Left kidney (tissue), 8 donors: ENCODE measurements around the gene CCL21. TPM values are rescaled to one million over a fixed set of nuclear protein-coding genes. Genes with fewer than 3 reads are reported as not detected.
"Not testable (repeated sequence)": the region's sequence is repeated elsewhere in the genome, so short reads cannot be mapped to it uniquely, and the experiment has no call there.

Experiments used
- DNase-seq: peaks from one replicate; pipeline ENCODE4 v3.0.0-alpha.2; 2013
- long read RNA-seq, 8 donors: transcript quantifications; one replicate each; lab custom pipeline, GENCODE V29; 2026
- polyA plus RNA-seq: library from polyadenylated mRNA; unstranded; fragments of 120-200 nt; gene quantifications from one replicate; pipeline ENCODE4 v1.2.1, GENCODE V29; 2013; ENCODE audit not compliant: insufficient read length

Gene CCL21
- 18.3 TPM for polyA plus RNA-seq
- long read RNA-seq, donor 1, transcript CCL21-201 (4 exons, 852 nt): major isoform, 15 of 27 reads
- long read RNA-seq, donor 1, partial matches to known transcripts: 8 of 27 reads
- long read RNA-seq, donor 1, other reads (novel, unspliced or antisense): 0 of 27 reads
- long read RNA-seq, donor 2, transcript CCL21-201 (4 exons, 852 nt): major isoform, 12 of 12 reads
- long read RNA-seq, donor 2, partial matches to known transcripts: 0 of 12 reads
- long read RNA-seq, donor 2, other reads (novel, unspliced or antisense): 0 of 12 reads
- long read RNA-seq, donor 3, transcript CCL21-201 (4 exons, 852 nt): major isoform, 12 of 14 reads
- long read RNA-seq, donor 3, partial matches to known transcripts: 0 of 14 reads
- long read RNA-seq, donor 3, other reads (novel, unspliced or antisense): 0 of 14 reads
- long read RNA-seq, donor 4, partial matches to known transcripts: 0 of 2 reads
- long read RNA-seq, donor 4, other reads (novel, unspliced or antisense): 0 of 2 reads
- long read RNA-seq, donor 5, transcript CCL21-201 (4 exons, 852 nt): major isoform, 9 of 10 reads
- long read RNA-seq, donor 5, partial matches to known transcripts: 0 of 10 reads
- long read RNA-seq, donor 5, other reads (novel, unspliced or antisense): 0 of 10 reads
- long read RNA-seq, donor 6, transcript CCL21-201 (4 exons, 852 nt): major isoform, 6 of 11 reads
- long read RNA-seq, donor 6, partial matches to known transcripts: 5 of 11 reads
- long read RNA-seq, donor 6, other reads (novel, unspliced or antisense): 0 of 11 reads
- long read RNA-seq, donor 7, transcript CCL21-201 (4 exons, 852 nt): major isoform, 27 of 36 reads
- long read RNA-seq, donor 7, partial matches to known transcripts: 6 of 36 reads
- long read RNA-seq, donor 7, other reads (novel, unspliced or antisense): 0 of 36 reads
- long read RNA-seq, donor 8, transcript CCL21-201 (4 exons, 852 nt): major isoform, 11 of 12 reads
- long read RNA-seq, donor 8, partial matches to known transcripts: 0 of 12 reads
- long read RNA-seq, donor 8, other reads (novel, unspliced or antisense): 0 of 12 reads

- DNase-seq: no peak
Observed at GRCh38 chr9:34710023-34710422, at the start of gene CCL21. TSS of gene CCL21 (minus strand) at chr9:34710136. CDS start at chr9:34710066, 70 bp downstream.

GRCh38 chr9:34759432-34760134, 49.6 kb upstream of the CCL21 start:
- no peak for DNase-seq

GRCh38 chr9:34750320-34750719, 40.4 kb upstream of the CCL21 start:
- not testable (repeated sequence) for DNase-seq

- DNase-seq: no peak
Observed at GRCh38 chr9:34746526-34746925, 36.6 kb upstream of the CCL21 start.

GRCh38 chr9:34744295-34745221, 34.6 kb upstream of the CCL21 start:
- DNase-seq: no peak

GRCh38 chr9:34742710-34743109, 32.8 kb upstream of the CCL21 start:
- no peak for DNase-seq

- DNase-seq: no peak
Observed at GRCh38 chr9:34741628-34742027, 31.7 kb upstream of the CCL21 start.

GRCh38 chr9:34740176-34740575, 30.2 kb upstream of the CCL21 start:
- not testable (repeated sequence) for DNase-seq

GRCh38 chr9:34737677-34738260, 27.8 kb upstream of the CCL21 start:
- no peak for DNase-seq

- DNase-seq: no peak
Observed at GRCh38 chr9:34734720-34735119, 24.8 kb upstream of the CCL21 start.

GRCh38 chr9:34732886-34733285, 22.9 kb upstream of the CCL21 start:
- DNase-seq: no peak

GRCh38 chr9:34732478-34732877, 22.5 kb upstream of the CCL21 start:
- DNase-seq: no peak

GRCh38 chr9:34723141-34723540, 13.2 kb upstream of the CCL21 start:
- no peak for DNase-seq

GRCh38 chr9:34719769-34720025, 9.8 kb upstream of the CCL21 start:
- not testable (repeated sequence) for DNase-seq

GRCh38 chr9:34719021-34719768, 9.3 kb upstream of the CCL21 start:
- DNase-seq: no peak

GRCh38 chr9:34717996-34718614, 8.2 kb upstream of the CCL21 start:
- DNase-seq: no peak

- no peak for DNase-seq
Observed at GRCh38 chr9:34716711-34717110, 6.8 kb upstream of the CCL21 start.

GRCh38 chr9:34715639-34716215, 5.8 kb upstream of the CCL21 start:
- no peak for DNase-seq

GRCh38 chr9:34714007-34714406, 4.1 kb upstream of the CCL21 start:
- no peak for DNase-seq
